Small intestine (tissue), 7 donors: ENCODE results near the gene POLRMT. TPM values are rescaled to one million over a fixed set of nuclear protein-coding genes. Genes with fewer than 3 reads are reported as not detected.
A peak's percentile ranks its signal among the peaks of the same experiment; 100 is the strongest.
"Not testable (repeated sequence)": the region's sequence is repeated elsewhere in the genome, so short reads cannot be mapped to it uniquely, and the experiment has no call there.

Experiments
- DNase-seq, 2 donors: peaks; one replicate each; pipeline versions ENCODE4 v3.0.0 to v3.0.0-alpha.2; 2013
- FAIRE-seq: peaks from 2 replicates; lab custom pipeline; 2012; peaks lifted over from hg19 to GRCh38; lab: Jason Lieb, UNC
- H3K27ac ChIP-seq, 3 donors: one replicate each; pipeline ENCODE4 v1.5.1; 2013; ENCODE audit warnings: low read length in 2 of 3, mild to moderate bottlenecking in 2 of 3, control low read depth in 1 of 3, inconsistent platforms in 1 of 3, low read depth in 1 of 3, moderate library complexity in 1 of 3
- H3K27me3 ChIP-seq, 3 donors: one replicate each; pipeline ENCODE4 v1.6.1; 2013; ENCODE audit warnings: low read length in 3 of 3, inconsistent platforms in 1 of 3; ENCODE audit not compliant: control insufficient read depth in 3 of 3, insufficient read depth in 3 of 3
- H3K36me3 ChIP-seq, 3 donors: one replicate each; pipeline ENCODE4 v1.6.1; 2013; ENCODE audit warnings: low read length in 3 of 3, inconsistent platforms in 1 of 3, low read depth in 1 of 3, mild to moderate bottlenecking in 1 of 3, moderate library complexity in 1 of 3; ENCODE audit not compliant: control insufficient read depth in 3 of 3, insufficient read depth in 2 of 3
- H3K4me1 ChIP-seq, 3 donors: one replicate each; pipeline ENCODE4 v1.6.1; 2013; ENCODE audit warnings: low read length in 2 of 3, inconsistent platforms in 1 of 3, low read depth in 1 of 3, mild to moderate bottlenecking in 1 of 3, moderate library complexity in 1 of 3; ENCODE audit not compliant: control insufficient read depth in 3 of 3, insufficient read depth in 2 of 3
- H3K4me3 ChIP-seq, 3 donors: one replicate each; pipeline ENCODE4 v1.5.1; 2013; ENCODE audit warnings: low read length in 3 of 3, control low read depth in 1 of 3, inconsistent platforms in 1 of 3, low read depth in 1 of 3, mild to moderate bottlenecking in 1 of 3, moderate library complexity in 1 of 3
- H3K9me3 ChIP-seq, 2 donors: one replicate each; pipeline ENCODE4 v1.6.1; 2013; ENCODE audit warnings: low read depth in 1 of 2, low read length in 1 of 2; ENCODE audit not compliant: control insufficient read depth in 2 of 2, insufficient read depth in 1 of 2
- WGBS, 3 donors: extraction: QIAGEN DNeasy Blood & Tissue Kit; methylation state at CpG; one replicate each; pipeline ENCODE4 v1.1.7; 2013; 5-methylcytosine and 5-hydroxymethylcytosine counted together
- polyA plus RNA-seq, 4 donors: library from polyadenylated mRNA; stranded (reverse) in 3 of 4; unstranded in 1 of 4; fragments of 200-250 nt in 3 of 4; fragments of 120-200 nt in 1 of 4; gene quantifications; one replicate each; pipeline versions ENCODE4 v1.2.1 to v1.2.3, GENCODE V29; 2013
- donor health status: healthy with polysubstance abuse.
- donor health status: control.
- donor health status: control.
- donor health status: Bipolar disorder and iron deficiency.
- donor health status: healthy.

Gene POLRMT
- polyA plus RNA-seq, 4 donors = 63.0 to 153 (median 86.8) TPM

DNA sequence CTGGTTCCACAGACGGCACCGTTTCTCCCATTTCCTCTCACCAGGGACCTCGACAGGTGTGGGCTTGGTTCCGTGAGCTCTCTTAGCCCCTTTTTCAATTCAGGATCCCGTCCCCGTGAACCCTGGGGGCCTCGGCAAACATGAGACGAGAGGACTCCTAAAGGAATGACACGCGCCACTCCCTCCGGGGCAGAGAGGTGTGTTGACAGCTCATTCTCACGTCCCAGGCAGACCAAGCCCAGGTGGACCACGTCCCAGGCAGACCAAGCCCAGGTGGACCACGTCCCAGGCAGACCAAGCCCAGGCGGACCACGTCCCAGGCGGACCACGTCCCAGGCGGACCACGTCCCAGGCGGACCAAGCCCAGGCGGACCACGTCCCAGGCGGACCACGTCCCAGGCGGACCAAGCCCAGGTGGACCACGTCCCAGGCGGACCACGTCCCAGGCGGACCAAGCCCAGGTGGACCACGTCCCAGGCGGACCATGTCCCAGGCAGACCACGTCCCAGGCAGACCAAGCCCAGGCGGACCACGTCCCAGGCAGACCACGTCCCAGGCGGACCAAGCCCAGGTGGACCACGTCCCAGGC is 33.7 kb upstream of the POLRMT start:
- not testable (repeated sequence) for H3K36me3 ChIP-seq, H3K27ac ChIP-seq, FAIRE-seq, H3K27me3 ChIP-seq, H3K4me3 ChIP-seq, DNase-seq
- Histone ChIP-seq H3K9me3 (peaks cover 0 to 23% of the 10 kb centered on the region in 2 donors), H3K4me1 (peaks cover 0 to 18% (median 0%) of the 10 kb centered on the region in 3 donors)
- 79 to 91% (median 87%) methylated on average over 23 to 38 of the region's 38 CpGs for WGBS, 3 donors

DNA sequence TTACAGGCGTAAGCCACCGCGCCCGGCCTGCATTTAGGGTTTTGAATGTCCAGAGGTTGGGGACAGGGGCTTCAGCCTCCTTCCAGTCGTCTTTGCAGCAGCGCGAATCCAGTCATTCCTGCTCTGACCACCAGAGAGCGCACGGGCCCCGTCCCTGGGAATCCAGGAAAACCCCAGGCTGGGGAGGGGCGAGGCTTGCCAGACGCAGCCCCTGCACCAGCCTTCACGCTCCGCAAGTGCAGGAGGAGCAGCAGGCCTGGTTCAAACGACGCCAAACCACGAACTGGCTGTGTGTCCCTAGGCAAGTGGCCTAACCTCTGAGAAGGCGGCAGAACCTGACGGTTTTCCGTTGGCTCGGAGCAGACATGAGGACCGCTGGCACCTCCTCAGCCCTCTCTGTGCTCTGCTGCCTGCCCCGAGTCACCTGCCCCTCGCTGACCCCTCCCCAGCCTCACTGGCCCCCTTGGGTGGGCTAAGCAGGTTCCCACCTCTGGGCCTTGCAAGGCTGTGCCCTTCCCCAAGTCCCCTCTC is 31.6 kb upstream of the POLRMT start:
- Histone ChIP-seq H3K4me1 (peaks cover under 1 to 37% (median 3%) of the 10 kb centered on the region in 3 donors), H3K27ac (no peak overlapping the region), H3K9me3 (peaks cover 0 to 23% of the 10 kb centered on the region in 2 donors), H3K36me3 (peaks cover 0 to 8% (median 0%) of the 10 kb centered on the region in 3 donors), H3K4me3 (no peak overlapping the region), H3K27me3 (no peaks in the 10 kb centered on the region)
- FAIRE-seq (no peak), DNase-seq (peak; percentile 74 to 87)
- 5 to 12% (median 7%) methylated on average over 24 of the region's 24 CpGs for WGBS, 3 donors

DNA sequence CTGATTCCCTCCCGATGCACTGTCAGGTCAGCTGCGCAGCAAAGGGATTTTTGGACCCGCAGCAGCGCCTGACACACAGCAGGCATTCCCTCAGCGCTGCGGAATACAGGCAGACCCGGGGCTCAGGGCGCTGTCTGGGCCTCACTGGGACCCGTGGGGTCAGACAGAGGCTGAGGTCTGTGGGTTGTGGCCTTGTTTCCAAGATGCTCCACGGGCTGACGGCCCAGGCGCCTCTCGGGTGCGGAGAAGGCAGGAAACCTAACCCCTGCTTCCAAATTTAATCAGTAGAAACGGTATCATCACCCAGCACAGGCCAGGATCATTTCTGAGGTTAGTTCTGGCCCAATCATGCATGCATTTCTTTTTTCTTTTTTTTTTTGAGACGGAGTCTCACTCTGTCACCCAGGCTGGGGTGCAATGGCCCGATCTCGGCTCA is 30.4 kb upstream of the POLRMT start:
- FAIRE-seq = no peak

DNA sequence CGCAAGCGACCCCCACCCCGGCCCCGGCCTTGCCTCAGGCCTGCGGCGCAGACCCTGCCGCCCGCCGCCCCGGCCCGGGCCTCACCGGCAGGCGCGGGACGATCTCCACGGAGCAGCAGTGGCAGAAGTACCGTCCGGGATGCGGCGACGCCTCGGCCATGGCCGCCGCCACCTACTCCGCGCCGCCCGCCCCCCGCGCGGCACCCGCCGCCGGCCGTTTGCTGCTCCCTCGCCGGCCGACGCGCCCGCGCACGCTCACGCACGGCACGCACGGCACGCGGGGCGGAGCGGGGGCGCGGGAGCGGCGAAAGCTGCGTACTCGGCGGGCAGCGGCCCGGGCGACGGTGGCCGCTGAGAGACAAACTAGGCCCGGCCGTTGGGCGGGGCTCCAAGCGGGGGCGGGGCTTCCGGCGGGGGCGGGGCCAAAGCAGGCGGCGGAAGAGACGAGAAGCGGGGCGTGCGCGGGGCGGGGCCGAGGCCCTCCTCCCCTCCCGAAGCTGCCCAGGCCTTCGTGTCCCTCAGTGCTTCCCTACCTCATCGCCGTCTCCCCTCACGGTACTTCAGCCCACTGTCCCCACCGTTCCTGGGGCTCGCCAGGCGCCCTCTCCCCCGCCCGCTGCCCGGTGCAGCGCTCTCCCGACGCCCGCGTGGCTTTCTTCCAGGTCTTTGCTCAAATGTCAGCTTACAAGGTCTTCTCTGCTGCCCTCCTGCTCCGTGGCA is 29.8 kb upstream of the POLRMT start, which contains the start of gene RNF126:
TSS of gene RNF126 (minus strand) at position 253 of the 720 bp plus-strand sequence. CDS start at position 160, 93 bp downstream.
- peaks cover 0 to 12% of the 10 kb centered on the region in 2 donors for H3K9me3 ChIP-seq
- whole genome bisulfite sequencing, 3 donors = 1% methylated on average over 26 to 97 of the region's 97 CpGs
- H3K27me3 ChIP-seq = no peaks in the 10 kb centered on the region
- H3K27ac ChIP-seq = peak within 1 kb of the TSS; percentile 92 to 97 (median 96)
- H3K36me3 ChIP-seq = peaks cover 0 to 27% (median 2%) of the 10 kb centered on the region in 3 donors
- H3K4me1 ChIP-seq = peaks cover 10 to 56% (median 15%) of the 10 kb centered on the region in 3 donors
- H3K4me3 ChIP-seq = peak within 1 kb of the TSS; percentile 64 to 100 (median 95)
- FAIRE-seq (no peak), DNase-seq (peak; percentile 89 to 95)

More for the DNA sequence above, 30.4 kb upstream of the POLRMT start:
- H3K9me3 ChIP-seq = peaks cover 0 to 17% of the 10 kb centered on the region in 2 donors
- no peak for DNase-seq
- H3K4me1 ChIP-seq = peaks cover 9 to 50% (median 11%) of the 10 kb centered on the region in 3 donors
- H3K27me3 ChIP-seq = no peaks in the 10 kb centered on the region
- peaks cover 0 to 21% (median 0%) of the 10 kb centered on the region in 3 donors for H3K36me3 ChIP-seq
- 39 to 60% (median 52%) methylated on average over 18 of the region's 18 CpGs for WGBS, 3 donors
- peak overlapping the region; percentile 81 to 92 (median 92) for H3K27ac ChIP-seq
- peak overlapping the region; percentile 25 to 59 (median 27) for H3K4me3 ChIP-seq

DNA sequence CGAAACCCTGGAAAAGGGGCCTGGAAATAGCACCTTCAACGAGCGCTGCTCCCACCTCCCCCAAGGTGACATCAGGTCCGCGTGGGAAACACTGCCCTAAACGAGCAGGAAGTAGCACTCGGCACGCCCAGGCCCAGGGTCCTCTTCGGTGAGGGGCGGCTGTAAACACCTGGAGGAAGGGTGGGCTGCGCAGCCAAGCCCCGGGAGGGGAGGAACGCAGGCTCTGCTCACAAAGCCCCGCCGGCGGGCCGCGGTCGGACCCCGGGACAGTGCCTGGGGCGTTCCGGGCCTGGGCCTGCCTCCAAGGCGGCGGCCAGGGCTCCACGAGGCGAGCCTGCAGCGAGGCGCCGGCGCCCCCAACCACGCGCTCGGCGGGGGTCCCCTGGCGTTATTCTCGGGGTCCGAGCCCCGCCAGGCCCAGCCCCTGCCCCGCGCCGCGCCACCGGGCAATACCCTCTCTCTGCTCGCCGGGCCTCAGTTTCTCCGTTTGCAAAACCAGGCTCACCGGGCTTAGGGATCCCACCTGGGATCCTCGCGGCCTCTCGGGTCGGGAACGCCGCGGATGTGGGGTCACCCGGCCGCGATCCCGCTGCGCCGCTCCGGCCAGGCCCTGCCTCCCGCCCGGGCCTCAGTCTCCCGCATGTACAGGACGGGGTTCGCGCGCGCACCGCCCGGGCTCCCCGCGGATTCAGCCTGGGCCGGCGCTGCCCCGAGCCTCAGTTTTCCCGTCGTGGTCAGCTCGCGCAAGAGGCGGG is 29.0 kb upstream of the POLRMT start:
- 0 to 1% (median 0%) methylated on average over 64 to 81 of the region's 81 CpGs for WGBS, 3 donors
- Histone ChIP-seq H3K4me3 (peak overlapping the region; percentile 64 to 100 (median 95)), H3K27ac (peak overlapping the region; percentile 91 to 97 (median 96)), H3K4me1 (peaks cover 10 to 63% (median 15%) of the 10 kb centered on the region in 3 donors), H3K9me3 (peaks cover 0 to 7% of the 10 kb centered on the region in 2 donors), H3K27me3 (no peaks in the 10 kb centered on the region), H3K36me3 (peaks cover 0 to 34% (median 2%) of the 10 kb centered on the region in 3 donors)
- peak; percentile 80 to 88 for DNase-seq
- FAIRE-seq = no peak

DNA sequence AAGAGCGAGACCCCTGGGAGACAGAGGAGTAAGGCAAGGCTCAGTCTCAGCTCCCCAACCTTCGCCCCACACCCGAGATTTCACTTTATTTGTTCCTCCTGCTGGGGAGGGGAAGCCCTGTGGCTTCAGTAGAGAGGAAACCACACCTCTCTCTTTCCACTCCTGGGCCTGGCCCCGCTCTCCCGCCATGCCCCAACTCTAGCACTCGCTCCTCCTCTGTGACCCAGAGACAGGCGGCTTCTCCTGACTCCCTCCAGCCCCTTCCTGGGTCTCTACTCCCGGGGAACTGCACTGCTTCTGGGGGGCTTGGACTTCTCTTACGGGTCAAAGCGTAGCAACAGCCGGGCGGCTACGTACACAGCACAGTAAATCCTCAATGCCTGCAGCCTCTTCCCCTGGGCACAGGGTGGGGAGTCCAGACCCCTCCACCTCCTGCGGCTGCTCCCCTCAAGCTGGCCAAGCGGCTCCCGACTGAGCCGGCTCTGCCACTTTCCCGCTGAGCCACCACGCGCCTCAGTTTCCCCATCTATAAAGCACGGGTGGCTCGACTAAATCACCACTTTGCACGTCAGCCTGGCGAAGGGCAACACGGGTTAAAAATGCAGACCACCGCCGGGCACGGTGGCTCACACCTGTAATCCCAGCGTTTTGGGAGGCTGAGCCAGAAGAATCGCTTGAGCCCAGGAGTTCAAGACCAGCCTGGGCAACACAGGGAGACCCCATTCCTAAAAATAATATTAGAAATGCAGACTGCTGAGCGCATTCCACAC is 28.3 kb upstream of the POLRMT start:
- peak overlapping the region; percentile 64 to 100 (median 95) for H3K4me3 ChIP-seq
- WGBS, 3 donors = 2 to 9% (median 4%) methylated on average over 31 of the region's 31 CpGs
- H3K27ac ChIP-seq = peak overlapping the region; percentile 91 to 97 (median 96)
- peaks cover 0 to 42% (median 2%) of the 10 kb centered on the region in 3 donors for H3K36me3 ChIP-seq
- no peaks in the 10 kb centered on the region for H3K27me3 ChIP-seq
- FAIRE-seq (no peak), DNase-seq (peak; percentile 68 to 75)
- peaks cover 0 to under 1% of the 10 kb centered on the region in 2 donors for H3K9me3 ChIP-seq
- peaks cover 10 to 70% (median 15%) of the 10 kb centered on the region in 3 donors for H3K4me1 ChIP-seq

DNA sequence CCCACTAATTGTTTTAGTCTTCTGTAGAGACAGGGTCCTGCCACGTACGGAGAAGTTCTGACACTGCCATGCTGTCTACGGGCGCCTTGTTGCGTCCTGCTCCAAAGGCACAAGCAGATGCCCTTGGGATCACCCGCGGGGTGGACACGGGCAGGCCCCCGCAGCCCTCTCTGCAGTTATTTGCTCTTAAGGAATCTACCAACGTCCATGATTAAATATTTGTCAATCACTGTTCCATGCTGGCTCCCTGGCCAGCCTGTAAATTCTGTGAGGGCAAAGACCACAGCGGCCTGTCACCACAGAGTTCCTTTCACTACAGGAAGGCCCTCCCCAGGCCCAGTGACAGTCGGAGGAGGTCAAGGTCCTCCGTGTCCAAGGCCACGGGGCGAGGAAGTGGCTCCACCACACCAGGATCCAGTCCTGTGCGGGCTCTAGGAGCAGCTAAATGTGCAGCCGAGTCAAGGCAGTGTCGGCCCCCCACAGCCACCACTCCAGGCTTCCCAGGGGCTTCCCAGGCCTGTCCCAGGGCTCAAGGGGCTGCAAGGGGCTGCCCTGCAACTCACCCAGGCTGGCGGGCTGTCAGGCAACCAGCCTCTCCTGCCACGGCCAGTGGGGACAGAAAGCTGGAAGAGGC is 27.6 kb upstream of the POLRMT start:
- Histone ChIP-seq H3K9me3 (no peaks in the 10 kb centered on the region), H3K4me1 (peaks cover 10 to 70% (median 15%) of the 10 kb centered on the region in 3 donors), H3K27me3 (no peaks in the 10 kb centered on the region), H3K4me3 (peak overlapping the region; percentile 34 to 95 (median 64)), H3K27ac (peak overlapping the region; percentile 91 to 97 (median 96)), H3K36me3 (peaks cover 0 to 47% (median 2%) of the 10 kb centered on the region in 3 donors)
- peak; percentile 87 to 95 for DNase-seq
- WGBS, 3 donors = 5 to 22% (median 13%) methylated on average over 19 to 20 of the region's 20 CpGs
- FAIRE-seq = no peak
